Endodermal cell (in vitro differentiated cells): ENCODE results near the gene SLC30A2. TPM values are rescaled to one million over a fixed set of nuclear protein-coding genes. Genes with fewer than 3 reads are reported as not detected.

Experiments
- DNase-seq: peaks from one replicate; pipeline ENCODE4 v3.0.0-alpha.2; 2017
- H3K27ac ChIP-seq: 2 replicates; pipeline ENCODE4 v1.5.1; 2013; ENCODE audit warnings: mild to moderate bottlenecking, low read depth, low read length, moderate library complexity
- H3K27me3 ChIP-seq: 2 replicates; pipeline ENCODE4 v1.6.1; 2013; ENCODE audit warnings: mild to moderate bottlenecking, low read length, moderate library complexity; ENCODE audit not compliant: insufficient read depth, control insufficient read depth, poor library complexity, severe bottlenecking
- H3K36me3 ChIP-seq: 2 replicates; pipeline ENCODE4 v1.7.0; 2013; ENCODE audit warnings: mild to moderate bottlenecking, low read length, moderate library complexity; ENCODE audit not compliant: control insufficient read depth, insufficient read depth
- H3K4me1 ChIP-seq: one replicate; pipeline ENCODE4 v1.7.0; 2013; ENCODE audit warnings: low read length; ENCODE audit not compliant: control insufficient read depth, insufficient read depth
- H3K4me3 ChIP-seq: 2 replicates; pipeline ENCODE4 v1.5.1; 2013; ENCODE audit warnings: mild to moderate bottlenecking, low read length, moderate library complexity
- H3K9ac ChIP-seq: 2 replicates; pipeline ENCODE4 v1.6.1; 2013; ENCODE audit warnings: mild to moderate bottlenecking, low read length, moderate library complexity; ENCODE audit not compliant: poor library complexity, severe bottlenecking; ENCODE audit errors: extremely low read depth
- H3K9me3 ChIP-seq: 2 replicates; pipeline ENCODE4 v1.6.1; 2013; ENCODE audit warnings: mild to moderate bottlenecking, low read length, moderate library complexity; ENCODE audit not compliant: control insufficient read depth
- H3K27ac Mint-ChIP-seq: 2 replicates; pipeline ENCODE4 v1.8.0; 2020; ENCODE audit warnings: mixed read lengths
- H3K27me3 Mint-ChIP-seq: 2 replicates; pipeline ENCODE4 v1.8.0; 2021; ENCODE audit warnings: mild to moderate bottlenecking, mixed read lengths; ENCODE audit not compliant: insufficient read depth
- H3K36me3 Mint-ChIP-seq: 2 replicates; pipeline ENCODE4 v1.8.0; 2020; ENCODE audit warnings: low read depth, mixed read lengths
- H3K4me1 Mint-ChIP-seq: 2 replicates; pipeline ENCODE4 v1.8.0; 2020; ENCODE audit warnings: mixed read lengths
- H3K4me3 Mint-ChIP-seq: 2 replicates; pipeline ENCODE4 v1.8.0; 2020; ENCODE audit warnings: mild to moderate bottlenecking, moderate library complexity, mixed read lengths
- H3K9me3 Mint-ChIP-seq: 2 replicates; pipeline ENCODE4 v1.8.0; 2020; ENCODE audit warnings: mild to moderate bottlenecking, mixed read lengths
- WGBS, 2 experiments: methylation state at CpG; one replicate each; pipeline versions ENCODE4 v1.1.5 to v1.1.7; 2013; ENCODE audit warnings: missing lambda C conversion rate in 2 of 2, mixed read lengths in 1 of 2; ENCODE audit not compliant: insufficient coverage in 1 of 2, insufficient read length in 1 of 2; 5-methylcytosine and 5-hydroxymethylcytosine counted together
- total RNA-seq, 2 donors: library from RNA; stranded (reverse); fragmentation: NEBNext Ultra II Directional in 1 of 2; extraction: Animal tissue kit (Norgen Biotek cat#: 25700) in 1 of 2; gene quantifications; 2 replicates in 1 of 2; 3 replicates in 1 of 2; pipeline ENCODE4 v1.2.1, GENCODE V29; 2021
- TF ChIP-seq, protein P1 (sequence below): fragments of 200-600 bp; sonication (generic); conservative IDR thresholded peaks from 2 replicates; pipeline ENCODE4 v1.5.0; 2021; ENCODE audit warnings: antibody characterized with exemption, mild to moderate bottlenecking

Gene SLC30A2
- total RNA-seq, 2 donors from 2014 or later, result not detected

DNA sequence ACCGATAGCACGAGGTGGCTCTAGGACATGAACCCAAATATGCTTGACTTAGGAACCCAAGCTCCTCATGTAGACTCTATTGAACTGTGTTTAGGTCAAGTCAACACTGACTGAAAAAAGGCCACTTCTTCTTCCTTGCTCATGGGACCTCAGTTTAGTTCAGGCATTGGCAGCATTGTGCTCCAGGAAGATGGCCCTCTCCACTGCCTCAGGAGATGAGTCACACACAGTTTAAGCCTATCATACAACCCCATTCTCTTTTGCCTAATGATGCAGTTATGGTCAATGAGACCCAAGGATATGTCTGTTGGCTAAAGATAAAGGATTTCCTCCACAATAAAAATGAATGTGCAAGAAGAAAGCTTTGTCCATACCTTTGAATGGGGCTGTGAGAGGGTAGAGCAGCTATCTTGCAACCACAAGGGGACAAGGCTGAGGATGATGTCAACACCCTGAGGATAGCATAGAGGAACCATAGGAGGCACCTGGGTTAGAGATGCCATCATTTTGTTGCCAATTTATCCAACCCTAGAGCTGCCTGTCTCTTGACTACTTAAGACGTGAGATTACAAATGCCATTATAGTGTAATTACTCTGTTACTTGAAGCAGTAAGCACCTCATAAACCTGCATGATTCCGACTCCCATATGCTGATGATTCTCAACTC lies 24.5 kb upstream of the SLC30A2 start:
- no peak overlapping the region for H3K27ac Mint-ChIP-seq
- Histone ChIP-seq H3K9ac (no peak overlapping the region), H3K4me3 (no peak overlapping the region), H3K4me1 (peaks cover 5% of the 10 kb centered on the region), H3K27me3 (no peaks in the 10 kb centered on the region), H3K9me3 (no peaks in the 10 kb centered on the region), H3K27ac (no peak overlapping the region), H3K36me3 (no peaks in the 10 kb centered on the region)
- H3K36me3 Mint-ChIP-seq, result no peaks in the 10 kb centered on the region
- DNase-seq, result no peak
- WGBS, 2 experiments, result 93 to 96% methylated on average over 3 to 4 of the region's 4 CpGs
- H3K4me3 Mint-ChIP-seq, result no peak overlapping the region
- H3K4me1 Mint-ChIP-seq, result peaks cover 20% of the 10 kb centered on the region
- H3K27me3 Mint-ChIP-seq, result no peaks in the 10 kb centered on the region
- TF ChIP-seq, protein P1, sequence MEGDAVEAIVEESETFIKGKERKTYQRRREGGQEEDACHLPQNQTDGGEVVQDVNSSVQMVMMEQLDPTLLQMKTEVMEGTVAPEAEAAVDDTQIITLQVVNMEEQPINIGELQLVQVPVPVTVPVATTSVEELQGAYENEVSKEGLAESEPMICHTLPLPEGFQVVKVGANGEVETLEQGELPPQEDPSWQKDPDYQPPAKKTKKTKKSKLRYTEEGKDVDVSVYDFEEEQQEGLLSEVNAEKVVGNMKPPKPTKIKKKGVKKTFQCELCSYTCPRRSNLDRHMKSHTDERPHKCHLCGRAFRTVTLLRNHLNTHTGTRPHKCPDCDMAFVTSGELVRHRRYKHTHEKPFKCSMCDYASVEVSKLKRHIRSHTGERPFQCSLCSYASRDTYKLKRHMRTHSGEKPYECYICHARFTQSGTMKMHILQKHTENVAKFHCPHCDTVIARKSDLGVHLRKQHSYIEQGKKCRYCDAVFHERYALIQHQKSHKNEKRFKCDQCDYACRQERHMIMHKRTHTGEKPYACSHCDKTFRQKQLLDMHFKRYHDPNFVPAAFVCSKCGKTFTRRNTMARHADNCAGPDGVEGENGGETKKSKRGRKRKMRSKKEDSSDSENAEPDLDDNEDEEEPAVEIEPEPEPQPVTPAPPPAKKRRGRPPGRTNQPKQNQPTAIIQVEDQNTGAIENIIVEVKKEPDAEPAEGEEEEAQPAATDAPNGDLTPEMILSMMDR, result no peak
- no peaks in the 10 kb centered on the region for H3K9me3 Mint-ChIP-seq

DNA sequence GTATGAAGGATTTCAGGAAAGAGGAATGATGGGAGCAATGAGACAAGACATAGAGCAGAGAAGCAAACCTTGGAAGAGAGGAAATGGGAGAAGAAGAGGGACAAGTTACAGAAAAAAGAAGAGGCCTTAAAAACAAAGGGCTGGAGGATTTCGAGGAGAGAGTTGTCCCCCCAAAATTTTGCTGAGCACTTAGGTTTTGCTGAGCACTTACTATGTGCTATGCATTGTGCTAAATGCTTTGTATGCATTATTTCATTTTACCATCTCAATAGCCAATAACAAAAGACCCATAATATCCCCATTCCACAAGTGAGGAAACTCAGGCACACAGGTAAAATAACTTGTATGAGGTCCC lies 24.0 kb upstream of the SLC30A2 start:
- no peak for DNase-seq
- WGBS, 2 experiments, result 86% methylated on average over 1 of the region's 1 CpG
- Mint-ChIP-seq H3K27ac (no peak overlapping the region), H3K36me3 (no peaks in the 10 kb centered on the region), H3K4me1 (peaks cover 20% of the 10 kb centered on the region), H3K27me3 (no peaks in the 10 kb centered on the region), H3K4me3 (no peak overlapping the region), H3K9me3 (no peaks in the 10 kb centered on the region)
- H3K27me3 ChIP-seq, result no peaks in the 10 kb centered on the region
- H3K9me3 ChIP-seq, result no peaks in the 10 kb centered on the region
- H3K36me3 ChIP-seq, result no peaks in the 10 kb centered on the region
- no peak overlapping the region for H3K9ac ChIP-seq
- no peak overlapping the region for H3K4me3 ChIP-seq
- no peak overlapping the region for H3K27ac ChIP-seq
- peaks cover 5% of the 10 kb centered on the region for H3K4me1 ChIP-seq
- TF ChIP-seq, protein P1, result no peak

DNA sequence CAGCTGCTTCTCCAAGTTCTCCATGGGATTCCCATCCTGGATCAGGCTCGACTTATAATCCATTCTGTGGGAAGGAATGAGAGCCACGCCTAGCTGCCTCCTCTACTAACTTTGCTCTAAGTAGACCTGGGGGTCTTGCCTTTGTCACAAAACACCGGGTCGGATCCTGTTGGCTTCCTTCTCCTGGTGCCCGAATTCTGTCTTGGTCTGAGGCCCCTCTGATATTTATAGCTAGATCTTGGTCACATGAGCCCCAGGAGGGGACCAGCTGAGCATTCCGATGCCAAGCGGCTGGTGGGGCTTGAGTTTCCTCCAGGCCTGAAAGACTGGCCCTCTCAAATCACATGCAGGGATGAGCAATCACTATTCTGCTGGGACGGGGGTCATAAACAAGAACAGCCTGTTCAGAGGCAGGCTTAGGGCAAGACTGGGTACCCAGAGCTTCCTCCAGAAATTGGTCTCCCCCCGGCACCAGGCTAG lies 21.6 kb upstream of the SLC30A2 start, which contains the start of gene TRIM63:
TSS of gene TRIM63 (minus strand) at position 199 of the 480 bp plus-strand sequence. CDS start at position 63, 136 bp downstream.
- Histone ChIP-seq H3K4me3 (no peak within 1 kb of the TSS), H3K27ac (no peak within 1 kb of the TSS), H3K27me3 (no peaks in the 10 kb centered on the region), H3K9me3 (no peaks in the 10 kb centered on the region), H3K9ac (no peak within 1 kb of the TSS), H3K36me3 (no peaks in the 10 kb centered on the region), H3K4me1 (peaks cover 5% of the 10 kb centered on the region)
- TF ChIP-seq, protein P1, result no peak
- H3K4me1 Mint-ChIP-seq, result peaks cover 20% of the 10 kb centered on the region
- WGBS, 2 experiments, result 90% methylated on average over 9 of the region's 9 CpGs
- H3K4me3 Mint-ChIP-seq, result no peak within 1 kb of the TSS
- no peaks in the 10 kb centered on the region for H3K9me3 Mint-ChIP-seq
- no peaks in the 10 kb centered on the region for H3K36me3 Mint-ChIP-seq
- no peaks in the 10 kb centered on the region for H3K27me3 Mint-ChIP-seq
- peak within 1 kb of the TSS; percentile 53 for H3K27ac Mint-ChIP-seq
- no peak for DNase-seq
